CD4-positive, alpha-beta T cell treated with Interleukin-2 at 100 ng/mL for 4 hours (primary cell): ENCODE results near the gene PALD1.
"Not testable (repeated sequence)": the region's sequence is repeated elsewhere in the genome, so short reads cannot be mapped to it uniquely, and the experiment has no call there.

ENCODE experiments used
- DNase-seq: peaks from one replicate; pipeline ENCODE4 v3.0.0-alpha.2; 2020; ENCODE audit warnings: low spot score

The PALD1 gene

GRCh38 chr10:70575486-70575873 lies 96.9 kb downstream of the PALD1 start:
- DNase-seq = no peak

GRCh38 chr10:70575874-70576802 lies 97.6 kb downstream of the PALD1 start:
- peak; percentile 42 for DNase-seq

GRCh38 chr10:70576803-70577517 lies 98.4 kb downstream of the PALD1 start:
- no peak for DNase-seq

DNA sequence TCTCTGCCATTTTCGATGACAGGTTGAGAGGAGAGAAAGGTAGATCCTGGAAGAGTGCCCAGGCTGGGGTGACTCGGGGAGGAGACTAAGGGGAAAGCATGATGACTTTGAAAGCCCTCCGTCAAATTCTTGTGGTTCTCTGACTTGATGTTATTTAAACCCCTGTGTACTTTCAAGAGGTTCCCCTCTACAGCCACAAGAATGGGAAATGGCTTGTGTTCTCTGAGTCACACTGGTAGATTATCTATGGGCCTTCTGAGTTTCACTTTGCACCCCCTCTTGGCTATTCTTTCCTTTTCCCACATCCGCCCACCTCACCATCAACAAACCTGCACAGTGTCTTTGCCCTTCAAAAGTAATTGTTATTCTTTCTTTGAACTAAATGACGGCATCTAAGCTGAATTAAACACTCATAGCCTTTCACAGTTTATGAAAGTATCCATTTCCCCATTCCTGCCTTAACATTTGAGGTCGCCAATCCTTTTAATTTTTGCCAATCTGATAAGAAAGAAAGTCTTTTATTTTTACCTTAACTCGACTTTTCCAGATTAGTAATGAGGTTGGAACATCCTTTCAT lies 99.9 kb downstream of the PALD1 start:
- peak; percentile 69 for DNase-seq

GRCh38 chr10:70579234-70580002 lies 100.9 kb downstream of the PALD1 start:
- no peak for DNase-seq

- DNase-seq = not testable (repeated sequence)
Observed at GRCh38 chr10:70581176-70581575, 102.6 kb downstream of the PALD1 start.

- DNase-seq = no peak
Observed at GRCh38 chr10:70582793-70583668, 104.5 kb downstream of the PALD1 start.

DNA sequence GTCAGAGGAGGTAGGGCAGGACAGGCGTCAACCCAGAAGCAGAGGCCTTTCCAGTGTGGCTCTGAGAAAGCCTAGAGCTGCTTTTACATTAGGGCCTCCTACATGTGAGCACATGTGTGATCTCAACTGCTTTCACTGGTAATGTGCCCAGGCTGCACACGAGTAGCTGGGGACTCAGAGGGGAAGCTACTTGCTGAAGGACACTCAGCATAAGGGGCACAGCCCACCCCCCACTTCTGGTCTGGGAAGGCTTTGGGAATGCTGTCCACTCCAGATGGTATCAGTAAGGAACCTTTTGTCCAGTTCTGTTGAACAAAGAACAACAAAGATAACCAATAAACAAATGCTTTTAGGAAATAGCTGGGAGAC lies 105.1 kb downstream of the PALD1 start:
- no peak for DNase-seq

- no peak for DNase-seq
Observed at GRCh38 chr10:70584366-70584765, 105.8 kb downstream of the PALD1 start.

DNA sequence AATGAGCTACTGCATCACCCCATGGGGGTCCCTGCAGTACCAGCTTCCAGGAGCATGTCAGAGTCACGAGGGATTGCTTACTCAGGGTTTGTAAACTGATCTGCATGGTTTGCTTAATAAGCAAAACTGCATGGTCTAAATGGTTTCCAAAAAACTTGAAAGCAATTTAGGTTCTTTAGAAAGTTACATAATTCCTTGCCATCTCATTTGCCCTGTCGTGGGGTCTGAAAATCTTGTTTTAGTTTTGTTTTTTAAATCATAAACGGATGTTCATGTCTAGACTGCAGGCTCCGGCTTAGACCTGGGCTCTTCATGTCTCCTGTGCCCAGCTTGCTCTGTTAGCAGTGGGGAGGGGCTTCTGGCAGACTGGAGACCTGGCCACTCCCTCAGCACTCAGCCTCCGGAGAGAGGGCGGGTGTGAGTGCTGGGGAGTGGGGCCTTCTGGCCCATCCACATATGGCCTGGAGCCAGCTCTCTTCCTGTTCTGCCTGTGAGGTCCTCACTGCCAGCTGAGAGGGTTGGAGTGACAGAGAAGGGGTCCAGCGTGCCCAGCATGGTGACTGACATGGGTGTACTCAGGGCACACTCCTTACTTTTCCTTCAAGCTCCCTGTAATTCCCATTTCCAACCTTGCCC lies 106.5 kb downstream of the PALD1 start:
- no peak for DNase-seq

GRCh38 chr10:70585578-70586169 lies 107.1 kb downstream of the PALD1 start:
- no peak for DNase-seq

GRCh38 chr10:70586348-70586930 lies 107.9 kb downstream of the PALD1 start:
- no peak for DNase-seq

- no peak for DNase-seq
Observed at GRCh38 chr10:70587045-70587658, 108.6 kb downstream of the PALD1 start.

- DNase-seq = no peak
Observed at GRCh38 chr10:70588255-70588654, 109.7 kb downstream of the PALD1 start.

DNA sequence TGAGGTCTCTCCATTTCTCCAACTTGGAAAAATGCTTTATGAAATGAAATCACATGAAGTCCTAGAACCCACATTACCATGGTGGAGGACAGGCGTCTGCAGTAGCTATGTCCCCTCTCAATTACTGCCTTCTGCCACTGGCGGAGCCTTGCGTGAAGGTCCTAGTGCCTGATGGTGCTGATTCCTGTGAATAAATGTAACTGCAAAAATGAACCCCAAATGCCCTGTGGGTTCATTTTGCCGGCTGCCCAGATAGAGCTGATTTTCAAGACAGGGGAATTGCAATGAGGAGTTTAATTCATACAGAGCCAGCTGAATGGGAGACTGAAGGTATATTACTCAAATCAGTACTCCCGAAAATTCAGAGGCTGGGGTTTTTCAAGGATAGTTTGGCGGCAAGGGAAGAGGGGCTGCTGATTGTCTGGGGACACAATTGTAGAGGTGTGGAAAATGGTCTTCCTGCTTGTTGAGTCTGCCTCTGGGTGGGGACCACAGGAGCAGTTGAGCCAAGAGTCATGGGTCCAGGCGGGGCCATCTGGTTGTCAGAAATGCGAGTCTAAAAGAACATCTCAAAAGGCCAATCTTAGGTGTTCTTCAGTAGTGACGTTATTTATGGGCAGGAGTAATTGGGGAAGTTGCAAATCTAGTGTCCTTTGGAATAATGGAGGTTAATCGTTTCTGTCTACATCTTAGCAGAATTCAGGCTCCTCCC lies 110.4 kb downstream of the PALD1 start:
- no peak for DNase-seq

GRCh38 chr10:70589762-70590654 lies 111.4 kb downstream of the PALD1 start:
- no peak for DNase-seq

DNA sequence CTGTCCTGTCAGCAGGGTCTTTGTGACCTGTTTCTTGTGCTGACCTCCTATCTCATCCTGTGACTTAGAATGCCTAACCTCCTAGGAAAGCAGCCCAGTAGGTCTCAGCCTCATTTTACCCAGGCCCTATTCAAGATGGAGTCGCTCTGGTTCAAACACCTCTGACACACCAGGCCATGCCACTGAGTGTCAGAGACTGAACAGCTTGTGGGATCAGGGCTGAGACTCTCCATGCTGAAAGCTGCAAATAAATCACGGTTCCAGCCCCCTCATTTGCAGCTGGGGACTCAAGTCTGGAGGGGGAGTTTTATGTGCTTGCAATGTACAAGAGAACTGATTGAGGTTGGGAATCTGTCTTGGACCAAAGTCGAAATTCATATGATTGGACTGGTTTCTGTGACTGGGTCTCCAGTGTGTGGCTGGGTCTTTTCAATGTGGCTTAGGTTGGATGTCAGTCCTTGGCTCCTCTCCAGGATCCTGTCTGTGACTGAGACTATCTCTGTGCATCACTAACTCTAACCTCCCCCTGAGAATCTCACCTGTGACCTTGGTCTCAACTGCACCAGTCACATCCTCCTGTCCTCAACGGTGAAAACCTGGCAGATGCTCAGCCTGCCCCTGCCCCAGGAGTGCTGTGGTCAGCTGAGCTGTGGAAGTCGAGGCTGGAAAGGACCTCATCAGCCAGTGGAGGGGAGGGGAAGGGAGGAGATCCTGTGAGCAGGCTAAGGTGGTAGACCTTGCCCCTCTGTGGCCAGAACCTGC lies 112.3 kb downstream of the PALD1 start:
- DNase-seq = no peak
